Measurements from ENCODE around the gene MCUB. TPM values are rescaled to one million over a fixed set of nuclear protein-coding genes. Genes with fewer than 3 reads are reported as not detected.
"Not testable (repeated sequence)": the region's sequence is repeated elsewhere in the genome, so short reads cannot be mapped to it uniquely, and the experiment has no call there.

MCUB gene
- total RNA-seq, 1 donor from 2014 or later: 83.6 TPM

- intact Hi-C loops (cut with micrococcal nuclease): no loop called here
Observed at GRCh38 chr4:109576462-109576861, 16.4 kb downstream of the MCUB start.

- intact Hi-C loops (cut with micrococcal nuclease): no loop called here
Observed at GRCh38 chr4:109578846-109579245, 18.8 kb downstream of the MCUB start.

- intact Hi-C loops (cut with micrococcal nuclease): not testable (repeated sequence)
Observed at GRCh38 chr4:109579997-109580396, 20.0 kb downstream of the MCUB start.

- intact Hi-C loops (cut with micrococcal nuclease): loop anchor here (1.0 kb wide), 2 partner anchors 27 to 60 kb away; no protein-coding TSS in a partner anchor
Observed at GRCh38 chr4:109588176-109588575, 28.1 kb downstream of the MCUB start.

- intact Hi-C loops (cut with micrococcal nuclease): no loop called here
Observed at GRCh38 chr4:109589119-109589518, 29.1 kb downstream of the MCUB start.

GRCh38 chr4:109589605-109590004 is 29.6 kb downstream of the MCUB start:
- intact Hi-C loops (cut with micrococcal nuclease): no loop called here

GRCh38 chr4:109590905-109591304 is 30.9 kb downstream of the MCUB start:
- intact Hi-C loops (cut with micrococcal nuclease): no loop called here

- intact Hi-C loops (cut with micrococcal nuclease): no loop called here
Observed at GRCh38 chr4:109592367-109592766, 32.3 kb downstream of the MCUB start.

GRCh38 chr4:109595123-109595522 is 35.1 kb downstream of the MCUB start:
- intact Hi-C loops (cut with micrococcal nuclease): not testable (repeated sequence)

- intact Hi-C loops (cut with micrococcal nuclease): not testable (repeated sequence)
Observed at GRCh38 chr4:109596420-109597085, 36.5 kb downstream of the MCUB start.

GRCh38 chr4:109599046-109599652 is 39.1 kb downstream of the MCUB start:
- intact Hi-C loops (cut with micrococcal nuclease): no loop called here

GRCh38 chr4:109600431-109600830 is 40.4 kb downstream of the MCUB start:
- intact Hi-C loops (cut with micrococcal nuclease): no loop called here

- intact Hi-C loops (cut with micrococcal nuclease): no loop called here
Observed at GRCh38 chr4:109601336-109601735, 41.3 kb downstream of the MCUB start.

- intact Hi-C loops (cut with micrococcal nuclease): no loop called here
Observed at GRCh38 chr4:109607976-109608375, 47.9 kb downstream of the MCUB start.

- intact Hi-C loops (cut with micrococcal nuclease): no loop called here
Observed at GRCh38 chr4:109608879-109609278, 48.8 kb downstream of the MCUB start.

GRCh38 chr4:109609431-109609830 is 49.4 kb downstream of the MCUB start:
- intact Hi-C loops (cut with micrococcal nuclease): no loop called here

- intact Hi-C loops (cut with micrococcal nuclease): no loop called here
Observed at GRCh38 chr4:109610489-109610888, 50.4 kb downstream of the MCUB start.

- intact Hi-C loops (cut with micrococcal nuclease): no loop called here
Observed at GRCh38 chr4:109611045-109611646, 51.1 kb downstream of the MCUB start.

GRCh38 chr4:109614015-109614414 is 54.0 kb downstream of the MCUB start:
- intact Hi-C loops (cut with micrococcal nuclease): no loop called here

GRCh38 chr4:109614466-109614865 is 54.4 kb downstream of the MCUB start:
- intact Hi-C loops (cut with micrococcal nuclease): no loop called here

GRCh38 chr4:109615742-109616141 is 55.7 kb downstream of the MCUB start:
- intact Hi-C loops (cut with micrococcal nuclease): loop anchor here (2.0 kb wide), 1 partner anchor 41 kb away; no protein-coding TSS in a partner anchor

GRCh38 chr4:109616243-109616642 is 56.2 kb downstream of the MCUB start:
- intact Hi-C loops (cut with micrococcal nuclease): loop anchor here (2.0 kb wide), 1 partner anchor 41 kb away; no protein-coding TSS in a partner anchor

- intact Hi-C loops (cut with micrococcal nuclease): no loop called here
Observed at GRCh38 chr4:109622626-109623025, 62.6 kb downstream of the MCUB start.

Measured in T-helper 1 cell treated with Interleukin-12 subunit alpha and Interleukin-12 subunit beta and Interleukin-4 antibody, amounts not matched to agents 30 ng/mL and 1 ng/mL, for 36 hours (primary cell).